NCI-H2227 (cell line): ENCODE measurements around the gene STS.

Experiments used
- DNase-seq: peaks from one replicate; lab custom pipeline; 2025; ENCODE audit not compliant: unreplicated experiment; lab: John Stamatoyannopoulos, UW

Gene STS, protein sequence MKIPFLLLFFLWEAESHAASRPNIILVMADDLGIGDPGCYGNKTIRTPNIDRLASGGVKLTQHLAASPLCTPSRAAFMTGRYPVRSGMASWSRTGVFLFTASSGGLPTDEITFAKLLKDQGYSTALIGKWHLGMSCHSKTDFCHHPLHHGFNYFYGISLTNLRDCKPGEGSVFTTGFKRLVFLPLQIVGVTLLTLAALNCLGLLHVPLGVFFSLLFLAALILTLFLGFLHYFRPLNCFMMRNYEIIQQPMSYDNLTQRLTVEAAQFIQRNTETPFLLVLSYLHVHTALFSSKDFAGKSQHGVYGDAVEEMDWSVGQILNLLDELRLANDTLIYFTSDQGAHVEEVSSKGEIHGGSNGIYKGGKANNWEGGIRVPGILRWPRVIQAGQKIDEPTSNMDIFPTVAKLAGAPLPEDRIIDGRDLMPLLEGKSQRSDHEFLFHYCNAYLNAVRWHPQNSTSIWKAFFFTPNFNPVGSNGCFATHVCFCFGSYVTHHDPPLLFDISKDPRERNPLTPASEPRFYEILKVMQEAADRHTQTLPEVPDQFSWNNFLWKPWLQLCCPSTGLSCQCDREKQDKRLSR

DNA sequence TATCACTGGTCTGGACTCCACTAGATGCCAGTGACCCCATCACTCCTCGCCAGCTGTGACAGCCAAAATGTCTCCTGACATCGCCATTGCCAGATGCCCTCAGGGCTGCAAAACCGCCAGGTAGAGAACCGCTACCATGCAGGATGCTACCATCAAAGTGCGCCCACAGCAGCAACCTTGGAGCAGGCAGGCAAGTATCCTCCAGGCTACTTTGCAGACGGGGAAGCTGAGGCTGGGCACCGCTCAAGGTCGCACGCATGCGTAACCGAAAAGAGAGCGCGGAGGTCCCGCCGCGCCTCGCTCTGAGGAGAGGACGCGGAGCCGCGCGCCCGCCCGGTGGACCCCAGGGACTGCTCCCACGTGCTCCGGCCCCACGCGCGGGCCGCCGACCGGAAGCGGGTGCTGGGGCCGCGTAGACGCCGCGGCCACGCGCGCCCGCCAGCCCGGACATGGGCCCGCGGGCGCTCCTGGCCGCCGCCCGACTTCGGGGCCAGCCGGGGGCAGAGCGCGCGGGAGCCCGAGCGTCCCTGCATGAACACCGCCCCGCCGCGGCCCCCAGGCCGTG, at the start of gene STS:
Gene STS, plus strand, starts transcription at position 300 of the 565 bp plus-strand sequence. CDS start 105,488 bp downstream, outside the sequence.
- peak; percentile 77 for DNase-seq

DNA sequence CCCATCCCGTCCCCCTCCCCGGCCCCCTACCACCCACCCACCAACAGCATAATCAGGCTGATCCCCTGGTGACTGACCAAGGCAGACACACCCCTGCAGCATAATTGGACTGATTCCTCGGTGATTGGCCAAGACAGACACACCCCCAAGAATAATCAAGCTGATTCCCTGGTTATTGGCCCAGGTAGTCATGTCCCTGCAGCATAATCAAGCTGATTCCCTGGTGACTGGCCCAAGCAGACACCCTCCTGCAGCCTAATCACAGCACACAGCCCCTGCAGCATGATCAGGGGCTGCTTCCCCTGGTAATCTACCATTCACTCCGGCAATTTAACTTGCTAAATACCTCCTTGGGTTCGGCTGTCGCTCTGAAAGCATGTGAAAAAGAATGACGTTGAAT, 47.5 kb upstream of the STS start:
- DNase-seq: no peak

DNA sequence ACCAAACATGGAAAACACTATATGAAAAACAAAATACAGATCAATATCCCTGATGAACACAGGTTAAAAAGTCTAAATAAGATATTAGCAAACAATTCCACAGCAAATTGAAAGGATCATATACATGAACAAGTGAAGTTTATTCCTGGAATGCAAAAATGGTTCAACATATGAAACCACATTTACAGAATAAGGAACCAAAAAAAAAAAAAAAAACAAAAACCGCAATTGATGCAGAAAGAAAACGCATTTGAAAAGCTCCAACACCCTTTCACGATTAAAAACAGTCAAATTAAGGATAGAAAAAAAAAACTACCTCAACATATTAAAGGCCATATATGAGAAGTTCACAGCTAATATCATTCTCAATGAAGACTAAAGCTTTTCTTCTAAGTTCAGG, 45.4 kb upstream of the STS start:
- DNase-seq: no peak

DNA sequence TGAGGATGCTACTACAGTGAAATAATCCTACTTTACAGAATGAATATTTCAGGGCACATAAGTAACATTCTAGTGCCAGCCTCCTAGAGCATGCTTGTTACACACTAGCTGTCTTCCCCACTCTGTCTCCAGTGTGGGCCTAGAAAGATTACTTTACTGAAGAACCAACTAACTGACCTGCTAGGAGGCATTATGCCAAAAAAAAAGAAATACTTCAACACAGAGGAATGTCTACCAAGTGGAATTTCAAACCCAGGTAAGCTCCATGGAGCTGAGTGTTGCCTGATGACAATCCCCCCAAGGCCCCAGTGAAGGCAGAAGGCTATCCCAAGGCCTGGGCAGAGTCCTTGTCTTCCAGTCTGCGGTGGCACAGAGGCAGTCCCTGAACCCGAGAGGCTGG, 40.9 kb upstream of the STS start:
- no peak for DNase-seq

DNA sequence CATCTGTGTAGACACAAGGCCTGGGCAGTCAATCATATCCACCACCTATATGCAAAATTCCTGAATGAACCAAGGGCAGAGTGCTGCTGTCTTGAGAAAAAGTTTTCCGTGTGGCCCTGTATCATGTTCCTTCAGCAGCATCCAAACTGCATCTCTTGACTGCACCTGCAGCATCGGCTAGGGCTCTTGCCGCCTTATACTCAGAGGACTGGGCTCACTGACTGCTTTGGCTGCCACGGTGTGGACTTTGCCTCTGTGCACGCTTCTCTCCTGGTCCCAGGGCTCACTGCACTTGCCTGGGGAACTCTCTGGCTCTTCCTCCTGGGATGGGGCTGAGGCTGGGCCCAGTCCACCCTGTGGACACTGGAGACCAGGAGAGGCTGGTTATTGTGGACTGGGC, 39.5 kb upstream of the STS start:
- no peak for DNase-seq

DNA sequence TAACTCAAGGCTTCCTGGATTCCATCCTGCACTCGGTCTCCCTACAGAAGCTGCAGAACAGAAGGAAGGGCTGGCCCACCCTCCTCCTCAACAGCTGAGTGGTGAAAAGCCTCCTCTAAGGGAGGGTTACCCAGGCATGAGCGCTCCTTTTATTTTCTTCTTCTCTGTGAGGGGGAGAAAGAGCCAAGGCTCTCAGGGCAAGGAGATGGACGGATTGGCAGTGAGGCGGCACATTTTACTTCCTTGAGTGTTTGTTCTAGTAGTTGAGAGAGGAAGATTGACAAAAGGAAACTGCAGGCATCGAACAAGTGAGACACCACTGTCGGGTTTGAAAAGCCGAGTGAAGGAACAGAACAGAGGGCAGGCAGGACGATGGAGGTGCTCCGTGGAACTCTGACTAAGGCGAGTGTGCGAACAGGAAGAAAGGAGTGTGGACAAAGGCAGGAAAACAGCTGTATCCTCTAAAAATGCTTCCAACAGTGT, 38.4 kb upstream of the STS start:
- peak; percentile 3 for DNase-seq

- DNase-seq: peak; percentile 10
Measured at GRCh38 chrX:7109838-7110793, 37.4 kb upstream of the STS start.

- no peak for DNase-seq
Measured at GRCh38 chrX:7110821-7111276, 36.7 kb upstream of the STS start.

GRCh38 chrX:7111518-7111917, 36.0 kb upstream of the STS start:
- no peak for DNase-seq

GRCh38 chrX:7112071-7112470, 35.4 kb upstream of the STS start:
- DNase-seq: peak; percentile 28

GRCh38 chrX:7115557-7115956, 32.0 kb upstream of the STS start:
- no peak for DNase-seq

- DNase-seq: no peak
Measured at GRCh38 chrX:7116081-7116480, 31.4 kb upstream of the STS start.

- DNase-seq: no peak
Measured at GRCh38 chrX:7117587-7117986, 29.9 kb upstream of the STS start.

DNA sequence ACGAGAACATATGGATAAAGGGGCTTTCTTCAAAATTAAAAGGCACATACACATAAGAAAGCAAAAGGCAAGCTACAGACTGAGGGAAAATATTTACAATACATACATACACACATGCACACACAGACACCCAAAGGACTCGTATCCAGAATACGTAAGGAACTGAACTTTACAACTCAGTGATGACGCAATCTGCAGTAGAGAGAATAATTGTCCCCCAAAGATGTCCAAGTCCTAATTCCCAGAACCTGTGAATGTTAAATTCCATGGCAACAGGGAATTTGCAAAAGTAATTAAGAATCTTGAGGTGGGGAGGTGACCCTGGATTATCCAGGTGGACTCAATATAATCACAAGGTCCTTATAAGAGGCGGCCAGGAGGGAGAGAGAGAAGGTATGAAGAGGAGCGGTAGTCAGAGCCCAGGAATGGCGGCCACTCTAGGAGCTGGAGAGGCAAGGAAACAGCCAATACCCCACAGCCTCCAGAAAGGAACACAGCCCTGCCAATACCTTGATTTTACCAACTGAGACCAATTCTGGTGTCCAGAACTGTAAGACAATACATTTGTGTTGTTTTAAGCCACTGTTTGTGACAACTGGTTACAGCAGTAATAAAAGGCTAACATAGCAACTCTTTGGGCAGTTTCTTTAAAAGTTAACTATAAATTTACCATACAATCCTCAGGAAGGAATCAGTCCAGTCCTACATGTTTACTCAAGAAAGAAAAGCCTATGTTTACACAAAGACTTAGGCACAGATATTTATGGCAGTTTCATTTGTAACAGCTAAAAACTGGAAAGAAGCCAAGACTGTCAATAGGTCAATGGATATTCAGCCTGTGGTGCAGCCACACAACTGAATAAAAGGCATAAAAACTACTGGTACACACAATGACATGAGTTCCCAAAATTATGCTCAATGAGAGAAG, 27.3 kb upstream of the STS start:
- peak; percentile 29 for DNase-seq

DNA sequence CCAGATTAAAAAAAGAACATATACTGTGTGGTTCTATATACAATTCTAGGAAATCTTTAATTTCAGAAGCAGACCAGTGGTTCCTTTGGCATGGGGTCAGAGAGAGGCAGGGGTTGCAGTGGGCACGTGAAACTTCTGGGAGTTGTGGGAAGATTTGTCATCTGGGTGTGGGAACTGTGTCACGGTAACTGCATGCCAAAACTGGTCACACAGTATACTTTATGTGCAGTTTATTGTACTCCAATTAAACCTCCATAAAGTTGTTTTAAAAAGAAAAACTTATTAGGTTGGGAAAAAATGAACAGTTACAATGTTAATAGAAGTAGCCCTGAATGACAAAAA, 26.7 kb upstream of the STS start:
- no peak for DNase-seq

DNA sequence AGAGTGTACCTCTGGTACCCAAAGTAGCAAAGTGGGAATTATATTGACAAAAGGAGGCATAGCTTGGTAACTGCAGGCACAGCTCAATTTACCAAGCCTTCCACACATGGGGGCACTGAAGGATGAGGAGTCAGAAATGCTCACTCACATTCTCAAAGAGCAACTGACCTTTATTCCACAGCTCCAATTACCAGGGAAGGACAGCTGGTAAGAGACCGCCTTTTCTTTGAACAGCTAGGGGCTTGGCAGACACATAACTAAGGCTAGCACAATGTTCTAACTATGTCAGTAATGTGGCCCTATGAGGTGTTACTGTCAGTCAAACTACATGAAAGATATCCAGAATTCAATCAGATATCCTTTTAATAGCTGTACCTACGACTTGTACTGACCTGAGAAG, 20.5 kb upstream of the STS start:
- peak; percentile 9 for DNase-seq

GRCh38 chrX:7131621-7132020, 15.9 kb upstream of the STS start:
- no peak for DNase-seq

- no peak for DNase-seq
Measured at GRCh38 chrX:7132335-7133049, 15.0 kb upstream of the STS start.

- no peak for DNase-seq
Measured at GRCh38 chrX:7133050-7133440, 14.5 kb upstream of the STS start.
